HepG2 (cell line): ENCODE measurements around the gene NUDT13. TPM values are rescaled to one million over a fixed set of nuclear protein-coding genes. Genes with fewer than 3 reads are reported as not detected.
A peak's percentile ranks its signal among the peaks of the same experiment; 100 is the strongest.

ENCODE experiments used
- ATF2 ChIP-seq: sonication (generic); formaldehyde crosslinking; IDR thresholded peaks from 2 replicates; pipeline ENCODE4 v1.4.0; 2020; ENCODE audit warnings: missing genetic modification reagents
- ATM ChIP-seq: fragments of 450-650 bp; IDR thresholded peaks from 2 replicates; pipeline ENCODE4 v1.7.1; 2017; ENCODE audit warnings: mild to moderate bottlenecking, borderline replicate concordance
- FOXJ3 ChIP-seq: sonication (generic); formaldehyde crosslinking; IDR thresholded peaks from 2 replicates; pipeline ENCODE4 v1.4.0; 2020; ENCODE audit warnings: missing genetic modification reagents, mild to moderate bottlenecking, borderline replicate concordance
- HNF1A ChIP-seq, 2 experiments: sonication (generic) in 1 of 2; formaldehyde crosslinking in 1 of 2; IDR thresholded peaks; 2 replicates each; pipeline versions ENCODE4 v1.4.0 to v1.6.1; 2016 to 2020; ENCODE audit warnings: borderline replicate concordance in 1 of 2, low read depth in 1 of 2, mild to moderate bottlenecking in 1 of 2, missing genetic modification reagents in 1 of 2
- KAT2B ChIP-seq: fragments of 150-350 bp; IDR thresholded peaks from 2 replicates; pipeline ENCODE4 v1.6.1; 2014; ENCODE audit warnings: low read depth, low read length, borderline replicate concordance
- KDM5A ChIP-seq: fragments of 200-600 bp; sonication (generic); IDR thresholded peaks from 2 replicates; pipeline ENCODE4 v1.7.0; 2018; ENCODE audit warnings: antibody characterized with exemption, mild to moderate bottlenecking, low read length, borderline replicate concordance
- MYNN ChIP-seq: sonication (generic); formaldehyde crosslinking; IDR thresholded peaks from 2 replicates; pipeline ENCODE4 v1.4.0; 2020; ENCODE audit warnings: mild to moderate bottlenecking, low read depth, missing genetic modification reagents
- NFKBIZ ChIP-seq: IDR thresholded peaks from 2 replicates; pipeline ENCODE4 v1.6.1; 2018; ENCODE audit warnings: missing genetic modification reagents, missing compliant biosample characterization
- NFYB ChIP-seq: sonication (generic); formaldehyde crosslinking; IDR thresholded peaks from 2 replicates; pipeline ENCODE4 v1.4.0; 2020; ENCODE audit warnings: missing genetic modification reagents
- PRDM15 ChIP-seq: sonication (generic); formaldehyde crosslinking; IDR thresholded peaks from 2 replicates; pipeline ENCODE4 v1.4.0; 2020; ENCODE audit warnings: missing genetic modification reagents
- REL ChIP-seq: sonication (generic); formaldehyde crosslinking; conservative IDR thresholded peaks from 2 replicates; pipeline ENCODE4 v1.8.0; 2022; ENCODE audit warnings: mild to moderate bottlenecking, missing genetic modification reagents, moderate library complexity
- SCMH1 ChIP-seq: sonication (generic); formaldehyde crosslinking; IDR thresholded peaks from 2 replicates; pipeline ENCODE4 v1.9.0; 2021; ENCODE audit warnings: missing genetic modification reagents, mild to moderate bottlenecking, borderline replicate concordance
- TOPORS ChIP-seq: sonication (generic); formaldehyde crosslinking; IDR thresholded peaks from 2 replicates; pipeline ENCODE4 v1.8.0; 2023; ENCODE audit warnings: mild to moderate bottlenecking, missing genetic modification reagents
- USF2 ChIP-seq, 2 experiments: sonication (generic) in 1 of 2; formaldehyde crosslinking in 1 of 2; IDR thresholded peaks; 2 replicates each; pipeline versions ENCODE4 v1.5.1 to v1.6.1; 2011 to 2020; ENCODE audit warnings: borderline replicate concordance in 1 of 2, low read depth in 1 of 2, low read length in 1 of 2, mild to moderate bottlenecking in 1 of 2, missing genetic modification reagents in 1 of 2, moderate library complexity in 1 of 2
- ZSCAN12 ChIP-seq: sonication (generic); formaldehyde crosslinking; IDR thresholded peaks from 2 replicates; pipeline ENCODE4 v1.9.0; 2021; ENCODE audit warnings: mild to moderate bottlenecking, missing genetic modification reagents
- polyA plus RNA-seq, 8 experiments: library from polyadenylated mRNA; depleted of rRNA in 3 of 8; stranded (reverse) in 7 of 8; unstranded in 1 of 8; fragments of >200 nt; fragmentation: Illumina TruSeq in 4 of 8; extraction: Trizol in 4 of 8; gene quantifications; 2 replicates each; pipeline versions ENCODE4 v1.2.1 to v1.2.3, GENCODE V29; 2011 to 2016; ENCODE audit warnings: low read depth in 4 of 8, missing spikeins in 1 of 8, mixed read lengths in 1 of 8; ENCODE audit not compliant: insufficient read depth in 1 of 8
- total RNA-seq, 5 experiments: library from RNA; depleted of rRNA; stranded (reverse); fragments of >200 nt; fragmentation: Illumina TruSeq; extraction: Trizol; gene quantifications; 2 replicates each; pipeline ENCODE4 v1.2.3, GENCODE V29; 2016; ENCODE audit warnings: low read depth in 1 of 5
- TF ChIP-seq, protein P1 (sequence below): sonication (generic); formaldehyde crosslinking; IDR thresholded peaks from 2 replicates; pipeline ENCODE4 v1.8.0; 2022; ENCODE audit warnings: missing genetic modification reagents, mild to moderate bottlenecking, borderline replicate concordance

NUDT13 gene
- total and polyA plus RNA-seq, 2 of the 13 experiments (the other 11 are each of a cell fraction or from before 2014, with no cell fraction given): 4.2 to 6.5 TPM

GRCh38 chr10:73088304-73088703, 22.0 kb upstream of the NUDT13 start (continued):
- TF ChIP-seq HNF1A (IDR thresholded peaks at IDR 0.05; ENCODE audit: low read depth) (0 out of 2 replicates have a peak, but pooled peaks have one; percentile 23), HNF1A (CRISPR knock-in tag; IDR thresholded peaks at IDR 0.05; ENCODE audit: borderline replicate concordance) (no peak), USF2 (IDR thresholded peaks at IDR 0.05; ENCODE audit: low read depth, low read length) (no peak), USF2 (CRISPR knock-in tag; IDR thresholded peaks at IDR 0.05; ENCODE audit: borderline replicate concordance) (no peak), KDM5A (no peak), KAT2B (no peak), PRDM15 (CRISPR knock-in tag) (no peak), ATM (no peak), TOPORS (CRISPR knock-in tag) (no peak), NFYB (CRISPR knock-in tag) (no peak), ATF2 (CRISPR knock-in tag) (no peak; the same call in 1 of the 2 replicates), MYNN (CRISPR knock-in tag) (no peak), SCMH1 (CRISPR knock-in tag) (no peak), FOXJ3 (CRISPR knock-in tag) (peak; percentile 72; the same call in 1 of the 2 replicates), ZSCAN12 (CRISPR knock-in tag) (no peak), NFKBIZ (CRISPR knock-in tag) (no peak), REL (no peak)
- TF ChIP-seq, protein P1, sequence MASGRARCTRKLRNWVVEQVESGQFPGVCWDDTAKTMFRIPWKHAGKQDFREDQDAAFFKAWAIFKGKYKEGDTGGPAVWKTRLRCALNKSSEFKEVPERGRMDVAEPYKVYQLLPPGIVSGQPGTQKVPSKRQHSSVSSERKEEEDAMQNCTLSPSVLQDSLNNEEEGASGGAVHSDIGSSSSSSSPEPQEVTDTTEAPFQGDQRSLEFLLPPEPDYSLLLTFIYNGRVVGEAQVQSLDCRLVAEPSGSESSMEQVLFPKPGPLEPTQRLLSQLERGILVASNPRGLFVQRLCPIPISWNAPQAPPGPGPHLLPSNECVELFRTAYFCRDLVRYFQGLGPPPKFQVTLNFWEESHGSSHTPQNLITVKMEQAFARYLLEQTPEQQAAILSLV (CRISPR knock-in tag): no peak
